Activated CD8-positive, alpha-beta T cell treated with anti-CD3 and anti-CD28 coated beads for 36 hours (primary cell): ENCODE measurements around the gene PRDM16. TPM values are rescaled to one million over a fixed set of nuclear protein-coding genes. Genes with fewer than 3 reads are reported as not detected.

Source experiments
- ATAC-seq: fragments of 200-7000 bp; cut with Tn5 transposase; one replicate; pipeline ENCODE4 v1.10.0; 2021; ENCODE audit warnings: mild to moderate bottlenecking, moderate library complexity
- CTCF ChIA-PET: fragments of 350-600 bp; sonication (Branson Sonifier 250); formaldehyde crosslinking; loops from one replicate; lab custom pipeline; 2021; ENCODE audit warnings: antibody characterized with exemption; lab: Charles Lee
- POLR2A ChIA-PET: fragments of 350-600 bp; sonication (Branson Sonifier 250); formaldehyde crosslinking; loops from one replicate; lab custom pipeline; 2021; ENCODE audit warnings: antibody characterized with exemption; lab: Charles Lee
- DNase-seq: peaks from one replicate; pipeline ENCODE4 v3.0.0-alpha.2; 2020
- H3K27ac Mint-ChIP-seq: one replicate; pipeline ENCODE4 v1.8.0; 2021; ENCODE audit warnings: mild to moderate bottlenecking, mixed read lengths
- H3K27me3 Mint-ChIP-seq: one replicate; pipeline ENCODE4 v1.8.0; 2021; ENCODE audit warnings: mixed read lengths
- H3K36me3 Mint-ChIP-seq: one replicate; pipeline ENCODE4 v1.8.0; 2021; ENCODE audit warnings: low read depth, mixed read lengths
- H3K4me1 Mint-ChIP-seq: one replicate; pipeline ENCODE4 v1.8.0; 2021; ENCODE audit warnings: low read depth, mixed read lengths
- H3K4me3 Mint-ChIP-seq: one replicate; pipeline ENCODE4 v1.8.0; 2021; ENCODE audit warnings: mild to moderate bottlenecking, moderate library complexity, mixed read lengths
- H3K9me3 Mint-ChIP-seq: one replicate; pipeline ENCODE4 v1.8.0; 2021; ENCODE audit warnings: mixed read lengths
- CTCF ChIP-seq: fragments of 200-600 bp; IDR thresholded peaks from one replicate; pipeline ENCODE4 v1.8.0; 2022; ENCODE audit warnings: antibody characterized with exemption, mild to moderate bottlenecking
- intact Hi-C: fragments of 100-400 bp; cut with micrococcal nuclease; formaldehyde crosslinking; loops from one replicate; pipeline ENCODE4 v1.10.0; 2022
- total RNA-seq, 2 experiments: library from RNA; stranded (reverse); gene quantifications; one replicate each; pipeline ENCODE4 v1.2.3, GENCODE V29; 2021

The PRDM16 gene
- total RNA-seq, 2 experiments from 2014 or later, result 0.29 to 0.49 TPM

GRCh38 chr1:3038113-3038551, 30.9 kb upstream of the PRDM16 start:
- ChIA-PET CTCF (no interaction called here), POLR2A (no interaction called here)
- DNase-seq (no peak), ATAC-seq (no peak)
- Mint-ChIP-seq H3K36me3 (no peaks in the 10 kb centered on the region), H3K4me3 (no peak overlapping the region), H3K27ac (no peak overlapping the region), H3K27me3 (no peaks in the 10 kb centered on the region), H3K9me3 (no peaks in the 10 kb centered on the region), H3K4me1 (peaks cover 8% of the 10 kb centered on the region)
- intact Hi-C loops, result no loop called here
- TF ChIP-seq CTCF, result no peak

- DNase-seq, result no peak
- intact Hi-C loops, result no loop called here
- H3K4me3 Mint-ChIP-seq, result no peak overlapping the region
- CTCF ChIA-PET, result no interaction called here
- POLR2A ChIA-PET, result no interaction called here
- H3K27ac Mint-ChIP-seq, result no peak overlapping the region
- H3K9me3 Mint-ChIP-seq, result no peaks in the 10 kb centered on the region
- H3K27me3 Mint-ChIP-seq, result no peaks in the 10 kb centered on the region
- H3K4me1 Mint-ChIP-seq, result peaks cover 3% of the 10 kb centered on the region
- no peaks in the 10 kb centered on the region for H3K36me3 Mint-ChIP-seq
- no peak for TF ChIP-seq CTCF
- no peak for ATAC-seq
These were observed 30.3 kb upstream of the PRDM16 start for GRCh38 chr1:3038571-3039181.

DNA sequence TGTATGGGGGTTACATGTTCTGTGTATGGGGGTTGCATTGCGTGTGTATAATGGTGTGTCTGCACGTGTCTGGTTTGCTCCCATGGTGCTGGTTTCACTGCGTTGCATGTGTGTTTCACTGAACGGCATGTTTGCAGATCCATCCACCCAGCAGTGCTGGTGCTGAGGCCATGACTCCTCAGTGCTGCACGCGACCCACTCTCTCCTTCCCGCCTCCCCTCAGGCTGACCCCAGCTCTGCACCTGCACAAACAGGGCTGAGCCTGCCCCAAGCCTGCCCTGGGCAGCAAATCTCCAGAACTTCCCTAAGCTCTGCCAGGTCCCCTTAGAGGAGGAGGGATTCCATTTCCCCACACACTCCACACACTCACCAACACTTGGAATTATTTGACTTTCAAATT, 29.0 kb upstream of the PRDM16 start:
- Mint-ChIP-seq H3K4me3 (no peak overlapping the region), H3K36me3 (no peaks in the 10 kb centered on the region), H3K27me3 (peaks cover 2% of the 10 kb centered on the region), H3K27ac (no peak overlapping the region), H3K9me3 (no peaks in the 10 kb centered on the region), H3K4me1 (no peaks in the 10 kb centered on the region)
- ChIA-PET POLR2A (no interaction called here), CTCF (interaction anchor here (1.1 kb wide), 1 partner anchor 16 kb away, joined by 3 read pairs; no protein-coding TSS in a partner anchor)
- no peak for TF ChIP-seq CTCF
- intact Hi-C loops, result no loop called here
- DNase-seq (no peak), ATAC-seq (no peak)

DNA sequence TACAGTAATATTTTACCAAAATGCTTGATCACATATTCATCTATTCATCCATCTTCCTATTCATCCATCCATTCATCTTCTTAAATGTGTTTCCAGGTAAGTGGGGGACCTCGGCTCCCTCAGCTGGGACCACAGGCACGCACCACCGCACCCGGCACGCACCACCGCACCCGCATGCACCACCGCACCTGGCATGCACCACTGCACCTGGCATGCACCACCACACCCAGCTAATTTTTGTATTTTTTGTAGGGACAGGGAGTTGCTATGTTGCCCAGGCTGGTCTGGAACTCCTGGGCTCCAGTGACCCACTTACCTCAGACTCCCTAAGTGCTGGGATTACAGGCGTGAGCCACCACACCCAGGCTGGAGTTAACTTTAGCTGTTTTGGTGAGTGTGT, 26.5 kb upstream of the PRDM16 start:
- Mint-ChIP-seq H3K27me3 (peaks cover 6% of the 10 kb centered on the region), H3K27ac (no peak overlapping the region), H3K4me1 (no peaks in the 10 kb centered on the region), H3K9me3 (no peaks in the 10 kb centered on the region), H3K36me3 (no peaks in the 10 kb centered on the region), H3K4me3 (no peak overlapping the region)
- POLR2A ChIA-PET, result no interaction called here
- ATAC-seq (no peak), DNase-seq (no peak)
- TF ChIP-seq CTCF, result no peak
- CTCF ChIA-PET, result no interaction called here
- intact Hi-C loops, result no loop called here

DNA sequence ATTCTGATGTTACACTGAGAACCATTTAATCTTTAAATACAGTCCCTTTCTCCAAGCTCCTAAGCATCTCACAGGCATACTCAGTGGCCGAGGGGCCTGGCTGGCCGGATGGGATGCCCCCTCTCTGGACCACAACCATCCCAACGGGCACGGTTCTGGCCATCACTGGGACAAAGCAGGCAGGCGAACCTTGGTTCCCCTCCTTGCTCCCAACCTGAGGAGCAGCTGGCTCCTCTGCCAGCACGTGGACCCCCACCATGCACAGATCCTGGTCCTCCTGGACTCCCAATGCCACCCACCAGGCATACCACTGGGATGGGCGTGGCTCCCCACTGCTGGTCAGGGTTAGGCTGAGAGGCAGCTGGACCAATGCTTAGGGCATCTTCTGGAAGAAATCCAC, 19.8 kb upstream of the PRDM16 start:
- CTCF ChIA-PET, result no interaction called here
- POLR2A ChIA-PET, result interaction anchor here (0.6 kb wide), 1 partner anchor 29 kb away, joined by 3 read pairs; no protein-coding TSS in a partner anchor
- no peak for TF ChIP-seq CTCF
- no peaks in the 10 kb centered on the region for H3K9me3 Mint-ChIP-seq
- H3K36me3 Mint-ChIP-seq, result no peaks in the 10 kb centered on the region
- DNase-seq (no peak), ATAC-seq (no peak)
- H3K4me3 Mint-ChIP-seq, result no peak overlapping the region
- H3K27ac Mint-ChIP-seq, result no peak overlapping the region
- H3K4me1 Mint-ChIP-seq, result no peaks in the 10 kb centered on the region
- intact Hi-C loops, result no loop called here
- peaks cover 13% of the 10 kb centered on the region for H3K27me3 Mint-ChIP-seq
